H1 (cell line): ENCODE results near the gene POU4F1. TPM values are rescaled to one million over a fixed set of nuclear protein-coding genes. Genes with fewer than 3 reads are reported as not detected.

Source experiments
- CHD2 ChIP-seq: IDR thresholded peaks from 2 replicates; pipeline ENCODE4 v1.6.1; 2012; ENCODE audit warnings: low read length, improper control_type of control experiment
- HDAC6 ChIP-seq: IDR thresholded peaks from one replicate; pipeline ENCODE4 v1.7.1; 2012; ENCODE audit warnings: low read depth, mild to moderate bottlenecking, inconsistent platforms, low read length, moderate library complexity
- KDM1A ChIP-seq: fragments of 200-600, 300-600 bp; sonication (generic); IDR thresholded peaks from 2 replicates; pipeline ENCODE4 v1.7.1; 2016; ENCODE audit warnings: mild to moderate bottlenecking, low read length, borderline replicate concordance
- RAD21 ChIP-seq, 2 experiments: IDR thresholded peaks in 1 of 2; conservative IDR thresholded peaks in 1 of 2; 2 replicates each; pipeline ENCODE4 v1.6.1; 2011; ENCODE audit warnings: low read depth in 2 of 2, low read length in 2 of 2, improper control_type of control experiment in 1 of 2, inconsistent platforms in 1 of 2, mild to moderate bottlenecking in 1 of 2, moderate library complexity in 1 of 2
- RBBP5 ChIP-seq: IDR thresholded peaks from 2 replicates; pipeline ENCODE4 v1.7.1; 2012; ENCODE audit warnings: low read depth, mild to moderate bottlenecking, inconsistent platforms, low read length, moderate library complexity, borderline replicate concordance
- RFX5 ChIP-seq: IDR thresholded peaks from 2 replicates; pipeline ENCODE4 v1.6.1; 2011; ENCODE audit warnings: low read depth, low read length, improper control_type of control experiment, borderline replicate concordance
- SAP30 ChIP-seq: fragments of 300-600 bp; sonication (generic); IDR thresholded peaks from 2 replicates; pipeline ENCODE4 v1.7.1; 2012; ENCODE audit warnings: low read length, moderate library complexity, mild to moderate bottlenecking, inconsistent platforms; ENCODE audit not compliant: insufficient read depth, insufficient replicate concordance
- TAF7 ChIP-seq: optimal IDR thresholded peaks from 2 replicates; pipeline ENCODE3; 2011; ENCODE audit warnings: low read depth, mild to moderate bottlenecking, inconsistent platforms, low read length, moderate library complexity, borderline replicate concordance
- polyA plus RNA-seq, 7 experiments: library from polyadenylated mRNA; depleted of rRNA in 3 of 7; stranded (reverse) in 5 of 7; unstranded in 2 of 7; fragments of >200 nt in 5 of 7; fragments of 200-250 nt in 2 of 7; gene quantifications; 1 replicate in 5 of 7; 2 replicates in 1 of 7; 4 replicates in 1 of 7; pipeline versions ENCODE4 v1.2.1 to v1.2.3, GENCODE V29; 2011 to 2013; ENCODE audit warnings: missing spikeins in 2 of 7, mixed read lengths in 2 of 7
- total RNA-seq: library from RNA; stranded (reverse); fragmentation: NEBNext Ultra II Directional; extraction: Animal tissue kit (Norgen Biotek cat#: 25700); gene quantifications from 2 replicates; pipeline ENCODE4 v1.2.1, GENCODE V29; 2021
- TF ChIP-seq, protein P1 (sequence below): fragments of 300-600 bp; sonication (generic); IDR thresholded peaks from 2 replicates; pipeline ENCODE4 v1.7.1; 2012; ENCODE audit warnings: low read length, moderate library complexity, mild to moderate bottlenecking, inconsistent platforms; ENCODE audit not compliant: insufficient replicate concordance

The POU4F1 gene
- total and polyA plus RNA-seq, 2 of the 8 experiments (the other 6 are each of a cell fraction or from before 2014, with no cell fraction given) = 0.09 to 0.32 TPM

DNA sequence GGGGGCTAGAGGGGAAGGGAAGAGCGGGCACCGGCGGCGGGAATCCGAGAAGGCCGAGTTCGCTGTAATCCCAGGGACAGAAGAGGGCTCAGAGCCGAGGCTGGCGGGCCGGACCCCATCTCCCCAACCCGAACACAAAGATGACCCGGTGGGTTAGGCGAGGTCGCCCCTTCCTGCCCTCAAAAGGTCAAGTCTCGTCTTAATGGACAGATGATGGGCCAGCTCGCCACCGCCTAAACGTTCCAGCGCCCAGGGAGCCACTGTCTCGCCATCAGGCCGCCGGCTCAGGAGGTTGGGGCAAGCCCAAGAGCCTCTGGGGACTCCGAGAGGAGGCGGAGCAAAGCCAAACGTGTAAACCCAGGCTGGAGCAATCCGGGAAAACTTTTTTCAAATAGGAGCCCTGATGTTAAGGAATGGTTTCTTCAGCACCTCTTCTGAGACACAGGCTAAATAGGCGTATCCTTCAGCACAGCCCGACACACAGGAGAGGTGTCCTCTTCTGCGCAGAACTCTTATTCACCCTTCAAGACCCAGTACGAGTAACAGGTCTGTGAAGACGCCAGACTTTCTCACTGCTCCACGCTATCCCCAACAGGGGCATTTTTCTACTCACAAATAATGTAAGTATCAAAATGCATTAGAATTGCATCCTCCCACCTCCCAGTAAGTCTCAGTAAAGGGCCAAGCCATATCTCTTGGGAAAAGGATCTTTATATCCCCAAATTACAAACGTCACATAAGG is 6.3 kb upstream of the POU4F1 start (continued):
- TF ChIP-seq, protein P1, sequence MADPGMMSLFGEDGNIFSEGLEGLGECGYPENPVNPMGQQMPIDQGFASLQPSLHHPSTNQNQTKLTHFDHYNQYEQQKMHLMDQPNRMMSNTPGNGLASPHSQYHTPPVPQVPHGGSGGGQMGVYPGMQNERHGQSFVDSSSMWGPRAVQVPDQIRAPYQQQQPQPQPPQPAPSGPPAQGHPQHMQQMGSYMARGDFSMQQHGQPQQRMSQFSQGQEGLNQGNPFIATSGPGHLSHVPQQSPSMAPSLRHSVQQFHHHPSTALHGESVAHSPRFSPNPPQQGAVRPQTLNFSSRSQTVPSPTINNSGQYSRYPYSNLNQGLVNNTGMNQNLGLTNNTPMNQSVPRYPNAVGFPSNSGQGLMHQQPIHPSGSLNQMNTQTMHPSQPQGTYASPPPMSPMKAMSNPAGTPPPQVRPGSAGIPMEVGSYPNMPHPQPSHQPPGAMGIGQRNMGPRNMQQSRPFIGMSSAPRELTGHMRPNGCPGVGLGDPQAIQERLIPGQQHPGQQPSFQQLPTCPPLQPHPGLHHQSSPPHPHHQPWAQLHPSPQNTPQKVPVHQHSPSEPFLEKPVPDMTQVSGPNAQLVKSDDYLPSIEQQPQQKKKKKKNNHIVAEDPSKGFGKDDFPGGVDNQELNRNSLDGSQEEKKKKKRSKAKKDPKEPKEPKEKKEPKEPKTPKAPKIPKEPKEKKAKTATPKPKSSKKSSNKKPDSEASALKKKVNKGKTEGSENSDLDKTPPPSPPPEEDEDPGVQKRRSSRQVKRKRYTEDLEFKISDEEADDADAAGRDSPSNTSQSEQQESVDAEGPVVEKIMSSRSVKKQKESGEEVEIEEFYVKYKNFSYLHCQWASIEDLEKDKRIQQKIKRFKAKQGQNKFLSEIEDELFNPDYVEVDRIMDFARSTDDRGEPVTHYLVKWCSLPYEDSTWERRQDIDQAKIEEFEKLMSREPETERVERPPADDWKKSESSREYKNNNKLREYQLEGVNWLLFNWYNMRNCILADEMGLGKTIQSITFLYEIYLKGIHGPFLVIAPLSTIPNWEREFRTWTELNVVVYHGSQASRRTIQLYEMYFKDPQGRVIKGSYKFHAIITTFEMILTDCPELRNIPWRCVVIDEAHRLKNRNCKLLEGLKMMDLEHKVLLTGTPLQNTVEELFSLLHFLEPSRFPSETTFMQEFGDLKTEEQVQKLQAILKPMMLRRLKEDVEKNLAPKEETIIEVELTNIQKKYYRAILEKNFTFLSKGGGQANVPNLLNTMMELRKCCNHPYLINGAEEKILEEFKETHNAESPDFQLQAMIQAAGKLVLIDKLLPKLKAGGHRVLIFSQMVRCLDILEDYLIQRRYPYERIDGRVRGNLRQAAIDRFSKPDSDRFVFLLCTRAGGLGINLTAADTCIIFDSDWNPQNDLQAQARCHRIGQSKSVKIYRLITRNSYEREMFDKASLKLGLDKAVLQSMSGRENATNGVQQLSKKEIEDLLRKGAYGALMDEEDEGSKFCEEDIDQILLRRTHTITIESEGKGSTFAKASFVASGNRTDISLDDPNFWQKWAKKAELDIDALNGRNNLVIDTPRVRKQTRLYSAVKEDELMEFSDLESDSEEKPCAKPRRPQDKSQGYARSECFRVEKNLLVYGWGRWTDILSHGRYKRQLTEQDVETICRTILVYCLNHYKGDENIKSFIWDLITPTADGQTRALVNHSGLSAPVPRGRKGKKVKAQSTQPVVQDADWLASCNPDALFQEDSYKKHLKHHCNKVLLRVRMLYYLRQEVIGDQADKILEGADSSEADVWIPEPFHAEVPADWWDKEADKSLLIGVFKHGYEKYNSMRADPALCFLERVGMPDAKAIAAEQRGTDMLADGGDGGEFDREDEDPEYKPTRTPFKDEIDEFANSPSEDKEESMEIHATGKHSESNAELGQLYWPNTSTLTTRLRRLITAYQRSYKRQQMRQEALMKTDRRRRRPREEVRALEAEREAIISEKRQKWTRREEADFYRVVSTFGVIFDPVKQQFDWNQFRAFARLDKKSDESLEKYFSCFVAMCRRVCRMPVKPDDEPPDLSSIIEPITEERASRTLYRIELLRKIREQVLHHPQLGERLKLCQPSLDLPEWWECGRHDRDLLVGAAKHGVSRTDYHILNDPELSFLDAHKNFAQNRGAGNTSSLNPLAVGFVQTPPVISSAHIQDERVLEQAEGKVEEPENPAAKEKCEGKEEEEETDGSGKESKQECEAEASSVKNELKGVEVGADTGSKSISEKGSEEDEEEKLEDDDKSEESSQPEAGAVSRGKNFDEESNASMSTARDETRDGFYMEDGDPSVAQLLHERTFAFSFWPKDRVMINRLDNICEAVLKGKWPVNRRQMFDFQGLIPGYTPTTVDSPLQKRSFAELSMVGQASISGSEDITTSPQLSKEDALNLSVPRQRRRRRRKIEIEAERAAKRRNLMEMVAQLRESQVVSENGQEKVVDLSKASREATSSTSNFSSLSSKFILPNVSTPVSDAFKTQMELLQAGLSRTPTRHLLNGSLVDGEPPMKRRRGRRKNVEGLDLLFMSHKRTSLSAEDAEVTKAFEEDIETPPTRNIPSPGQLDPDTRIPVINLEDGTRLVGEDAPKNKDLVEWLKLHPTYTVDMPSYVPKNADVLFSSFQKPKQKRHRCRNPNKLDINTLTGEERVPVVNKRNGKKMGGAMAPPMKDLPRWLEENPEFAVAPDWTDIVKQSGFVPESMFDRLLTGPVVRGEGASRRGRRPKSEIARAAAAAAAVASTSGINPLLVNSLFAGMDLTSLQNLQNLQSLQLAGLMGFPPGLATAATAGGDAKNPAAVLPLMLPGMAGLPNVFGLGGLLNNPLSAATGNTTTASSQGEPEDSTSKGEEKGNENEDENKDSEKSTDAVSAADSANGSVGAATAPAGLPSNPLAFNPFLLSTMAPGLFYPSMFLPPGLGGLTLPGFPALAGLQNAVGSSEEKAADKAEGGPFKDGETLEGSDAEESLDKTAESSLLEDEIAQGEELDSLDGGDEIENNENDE = no peak
- 0 out of 4 replicates have a peak, but pooled peaks of 1 of the 2 experiments have one; percentile 1 for TF ChIP-seq RAD21 (IDR thresholded peaks at IDR 0.05 in 1 of 2, conservative IDR thresholded peaks at IDR 0.05 in 1 of 2; ENCODE audit: low read depth in 2 of 2, low read length in 2 of 2)
- no peak for TF ChIP-seq RBBP5
- TF ChIP-seq SAP30 = no peak
- no peak for TF ChIP-seq KDM1A
- no peak for TF ChIP-seq TAF7
- TF ChIP-seq HDAC6 = no peak
- TF ChIP-seq RFX5 = no peak
- no peak for TF ChIP-seq CHD2
